HepG2 (cell line): ENCODE results near the gene RGL1. TPM values are rescaled to one million over a fixed set of nuclear protein-coding genes. Genes with fewer than 3 reads are reported as not detected.

Experiments used
- ATAC-seq: fragments of 200-7000 bp; cut with Tn5 transposase; 3 replicates; pipeline ENCODE4 v1.9.1; 2020; ENCODE audit warnings: mild to moderate bottlenecking, moderate library complexity
- BruUV-seq: library from RNA; stranded (reverse); fragments of 400-500 nt; replicated peaks from 2 replicates; lab custom pipeline; 2021; lab: Mats Ljungman, UMichigan
- CTCF ChIA-PET: fragments of 300-600 bp; formaldehyde crosslinking; extraction: SDS; loops from one replicate; lab custom pipeline; 2021; ENCODE audit warnings: low total read pairs, inconsistent platforms, low intra/inter-chr PET ratio; lab: Yijun Ruan, JAX
- POLR2A ChIA-PET: fragments of 350-600 bp; sonication (Branson Sonifier 250); formaldehyde crosslinking; loops from one replicate; lab custom pipeline; 2020; ENCODE audit warnings: antibody characterized with exemption, inconsistent platforms; lab: Yijun Ruan, JAX
- DNase-seq: peaks from one replicate; pipeline ENCODE4 v3.0.0-alpha.2; 2015; ENCODE audit warnings: low spot score
- FAIRE-seq: peaks from 3 replicates; lab custom pipeline; 2011; peaks lifted over from hg19 to GRCh38; lab: Jason Lieb, UNC
- H2AFZ ChIP-seq: one replicate; pipeline ENCODE4 v1.6.1; 2011; ENCODE audit warnings: low read length, inconsistent platforms
- H3K27ac ChIP-seq: fragments of 300-600 bp; 3 replicates; pipeline ENCODE4 v1.8.0; 2011; ENCODE audit warnings: mixed run types, mild to moderate bottlenecking, mixed read lengths, low read length, inconsistent platforms; ENCODE audit not compliant: insufficient read depth; ENCODE audit errors: extremely low read length
- H3K27me3 ChIP-seq, 2 experiments: fragments of 200-600 bp in 1 of 2; 2 replicates in 1 of 2; 3 replicates in 1 of 2; pipeline versions ENCODE4 v1.6.0 to v1.8.0; 2011; ENCODE audit warnings: low read length in 2 of 2, mild to moderate bottlenecking in 2 of 2, moderate library complexity in 2 of 2, inconsistent platforms in 1 of 2; ENCODE audit not compliant: insufficient read depth in 2 of 2, control insufficient read depth in 1 of 2
- H3K36me3 ChIP-seq, 2 experiments: fragments of 200-600 bp in 1 of 2; replicated peaks in 1 of 2; 2 replicates in 1 of 2; 3 replicates in 1 of 2; pipeline versions ENCODE4 v1.5.1 to v1.8.0; 2011; ENCODE audit warnings: low read length in 2 of 2, inconsistent platforms in 1 of 2; ENCODE audit not compliant: insufficient read depth in 2 of 2, control insufficient read depth in 1 of 2
- H3K4me1 ChIP-seq: 2 replicates; pipeline ENCODE4 v1.5.1; 2012; ENCODE audit warnings: low read length, inconsistent platforms; ENCODE audit not compliant: insufficient read depth
- H3K4me2 ChIP-seq: 2 replicates; pipeline ENCODE4 v1.6.0; 2011; ENCODE audit warnings: low read depth, low read length, inconsistent platforms
- H3K4me3 ChIP-seq, 3 experiments: fragments of 200-600 bp in 1 of 3; sonication (generic), shearing (Covaris generic) in 1 of 3; replicated peaks in 1 of 3; 2 replicates each; pipeline ENCODE4 v1.5.1; 2011 to 2016; ENCODE audit warnings: low read length in 3 of 3, inconsistent platforms in 2 of 3, low read depth in 2 of 3, mild to moderate bottlenecking in 2 of 3, control low read depth in 1 of 3, mixed read lengths in 1 of 3; ENCODE audit not compliant: insufficient read depth in 1 of 3
- H3K79me2 ChIP-seq: one replicate; pipeline ENCODE4 v1.6.1; 2011; ENCODE audit warnings: low read length, inconsistent platforms; ENCODE audit not compliant: insufficient read depth
- H3K9ac ChIP-seq: 2 replicates; pipeline ENCODE4 v1.6.0; 2011; ENCODE audit warnings: mild to moderate bottlenecking, low read depth, low read length, inconsistent platforms; ENCODE audit not compliant: insufficient read depth
- H3K9me3 ChIP-seq: 2 replicates; pipeline ENCODE4 v1.5.1; 2012; ENCODE audit warnings: mild to moderate bottlenecking, low read length
- H4K20me1 ChIP-seq: 2 replicates; pipeline ENCODE4 v1.6.0; 2011; ENCODE audit warnings: inconsistent platforms, mild to moderate bottlenecking, low read length, moderate library complexity; ENCODE audit not compliant: insufficient read depth
- ARID4A ChIP-seq: sonication (generic); formaldehyde crosslinking; IDR thresholded peaks from 2 replicates; pipeline ENCODE4 v1.5.0; 2020; ENCODE audit warnings: mild to moderate bottlenecking, missing genetic modification reagents, borderline replicate concordance
- CC2D1A ChIP-seq: sonication (generic); formaldehyde crosslinking; IDR thresholded peaks from 2 replicates; pipeline ENCODE4 v1.8.1; 2023; ENCODE audit warnings: mild to moderate bottlenecking, missing genetic modification reagents
- CHD4 ChIP-seq: fragments of 200-600 bp; sonication (generic); IDR thresholded peaks from 2 replicates; pipeline ENCODE4 v1.7.0; 2017; ENCODE audit warnings: mild to moderate bottlenecking, low read length, borderline replicate concordance
- EEA1 ChIP-seq: sonication (generic); formaldehyde crosslinking; IDR thresholded peaks from 2 replicates; pipeline ENCODE4 v1.5.1; 2020; ENCODE audit warnings: mild to moderate bottlenecking, missing genetic modification reagents, borderline replicate concordance
- PAWR ChIP-seq: sonication (generic); formaldehyde crosslinking; IDR thresholded peaks from 2 replicates; pipeline ENCODE4 v1.4.0; 2020; ENCODE audit warnings: missing genetic modification reagents, mild to moderate bottlenecking, borderline replicate concordance
- RFX1 ChIP-seq: fragments of 450-650 bp; IDR thresholded peaks from 2 replicates; pipeline ENCODE4 v1.6.1; 2017
- USF2 ChIP-seq, 2 experiments: sonication (generic) in 1 of 2; formaldehyde crosslinking in 1 of 2; IDR thresholded peaks; 2 replicates each; pipeline versions ENCODE4 v1.5.1 to v1.6.1; 2011 to 2020; ENCODE audit warnings: borderline replicate concordance in 1 of 2, low read depth in 1 of 2, low read length in 1 of 2, mild to moderate bottlenecking in 1 of 2, missing genetic modification reagents in 1 of 2, moderate library complexity in 1 of 2
- ZNF142 ChIP-seq: sonication (generic); formaldehyde crosslinking; IDR thresholded peaks from 2 replicates; pipeline ENCODE4 v1.4.0; 2020; ENCODE audit warnings: missing genetic modification reagents
- ZNF543 ChIP-seq: sonication (generic); formaldehyde crosslinking; IDR thresholded peaks from 2 replicates; pipeline ENCODE4 v1.4.0; 2020; ENCODE audit warnings: mild to moderate bottlenecking, missing genetic modification reagents
- ZNF567 ChIP-seq: sonication (generic); formaldehyde crosslinking; IDR thresholded peaks from 2 replicates; pipeline ENCODE4 v1.8.1; 2023; ENCODE audit warnings: mild to moderate bottlenecking, missing genetic modification reagents, borderline replicate concordance
- WGBS: methylation state at CpG from one replicate; pipeline ENCODE4 v1.1.6; 2017; ENCODE audit warnings: low lambda C conversion rate; 5-methylcytosine and 5-hydroxymethylcytosine counted together
- in situ Hi-C: cut with HindIII; loops from 2 replicates; pipeline ENCODE4 v1.10.0; 2017; ENCODE audit warnings: low pct_unique_long_range_greater_than_20kb; ENCODE audit not compliant: extremely low pct_ligation_motif_present
- intact Hi-C: fragments of 100-400 bp; cut with micrococcal nuclease; formaldehyde crosslinking; loops from one replicate; pipeline ENCODE4 v1.10.0; 2022; ENCODE audit not compliant: unreplicated experiment
- polyA plus RNA-seq, 8 experiments: library from polyadenylated mRNA; depleted of rRNA in 3 of 8; stranded (reverse) in 7 of 8; unstranded in 1 of 8; fragments of >200 nt; fragmentation: Illumina TruSeq in 4 of 8; extraction: Trizol in 4 of 8; gene quantifications; 2 replicates each; pipeline versions ENCODE4 v1.2.1 to v1.2.3, GENCODE V29; 2011 to 2016; ENCODE audit warnings: low read depth in 4 of 8, missing spikeins in 1 of 8, mixed read lengths in 1 of 8; ENCODE audit not compliant: insufficient read depth in 1 of 8
- total RNA-seq, 5 experiments: library from RNA; depleted of rRNA; stranded (reverse); fragments of >200 nt; fragmentation: Illumina TruSeq; extraction: Trizol; gene quantifications; 2 replicates each; pipeline ENCODE4 v1.2.3, GENCODE V29; 2016; ENCODE audit warnings: low read depth in 1 of 5

The RGL1 gene
- total and polyA plus RNA-seq, 2 of the 13 experiments (the other 11 are each of a cell fraction or from before 2014, with no cell fraction given), result 3.5 to 4.7 TPM

GRCh38 chr1:183830389-183830788, 25.5 kb downstream of the RGL1 start:
- H3K27ac ChIP-seq, result no peak overlapping the region
- no TSS peak for BruUV-seq
- no peak for TF ChIP-seq CHD4
- TF ChIP-seq ARID4A (CRISPR knock-in tag), result no peak
- TF ChIP-seq ZNF543 (CRISPR knock-in tag), result no peak
- no peak for TF ChIP-seq PAWR
- TF ChIP-seq EEA1 (CRISPR knock-in tag), result no peak
- no peak for TF ChIP-seq ZNF142
- no peak for TF ChIP-seq USF2 (IDR thresholded peaks at IDR 0.05; ENCODE audit: low read depth, low read length)
- TF ChIP-seq USF2 (CRISPR knock-in tag; IDR thresholded peaks at IDR 0.05; ENCODE audit: borderline replicate concordance), result no peak
- no peak for TF ChIP-seq ZNF567 (CRISPR knock-in tag)
- no peak for TF ChIP-seq CC2D1A (CRISPR knock-in tag)
- no peak for TF ChIP-seq RFX1
- TF ChIP-seq, all 625 proteins: peak for 0
- H3K9ac ChIP-seq, result no peak overlapping the region
- no peaks in the 10 kb centered on the region for H3K36me3 ChIP-seq
- no peak for FAIRE-seq
- H3K27me3 ChIP-seq, result no peaks in the 10 kb centered on the region
- POLR2A ChIA-PET, result no interaction called here
- ATAC-seq, result no peak
- H2AFZ ChIP-seq, result no peak overlapping the region
- H3K79me2 ChIP-seq, result no peaks in the 10 kb centered on the region
- CTCF ChIA-PET, result no interaction called here
- H4K20me1 ChIP-seq, result no peaks in the 10 kb centered on the region
- H3K4me3 ChIP-seq, result no peak overlapping the region
- H3K4me1 ChIP-seq, result 0 out of 2 replicates have a peak, but pooled peaks cover 13% of the 10 kb centered on the region
- intact Hi-C loops (no loop called here), in situ Hi-C loops (no loop called here)
- H3K4me2 ChIP-seq, result no peak overlapping the region
- 81% methylated on average over 1 of the region's 1 CpG for WGBS
- DNase-seq, result no peak
- no peaks in the 10 kb centered on the region for H3K9me3 ChIP-seq
